ENCODE measurements around the gene INPP5B.
"Not testable (repeated sequence)": the region's sequence is repeated elsewhere in the genome, so short reads cannot be mapped to it uniquely, and the experiment has no call there.

The INPP5B gene

GRCh38 chr1:37914719-37915475 is 32.0 kb downstream of the INPP5B start:
- DNase-seq (ENCODE audit: low spot score): no peak

GRCh38 chr1:37911478-37911877 is 35.4 kb downstream of the INPP5B start:
- DNase-seq (ENCODE audit: low spot score): not testable (repeated sequence)

GRCh38 chr1:37910886-37911285 is 36.0 kb downstream of the INPP5B start:
- not testable (repeated sequence) for DNase-seq (ENCODE audit: low spot score)

- DNase-seq (ENCODE audit: low spot score): not testable (repeated sequence)
These were observed 38.3 kb downstream of the INPP5B start for GRCh38 chr1:37908531-37908930.

GRCh38 chr1:37907416-37908125 is 39.3 kb downstream of the INPP5B start:
- not testable (repeated sequence) for DNase-seq (ENCODE audit: low spot score)

GRCh38 chr1:37906591-37906990 is 40.3 kb downstream of the INPP5B start:
- not testable (repeated sequence) for DNase-seq (ENCODE audit: low spot score)

- DNase-seq (ENCODE audit: low spot score): no peak
These were observed 41.1 kb downstream of the INPP5B start for GRCh38 chr1:37905727-37906126.

- DNase-seq (ENCODE audit: low spot score): not testable (repeated sequence)
These were observed 42.9 kb downstream of the INPP5B start for GRCh38 chr1:37903921-37904320.

GRCh38 chr1:37902983-37903382 is 43.9 kb downstream of the INPP5B start:
- no peak for DNase-seq (ENCODE audit: low spot score)

GRCh38 chr1:37901893-37902225 is 45.0 kb downstream of the INPP5B start:
- DNase-seq (ENCODE audit: low spot score): no peak

- no peak for DNase-seq (ENCODE audit: low spot score)
These were observed 45.5 kb downstream of the INPP5B start for GRCh38 chr1:37901191-37901892.

- not testable (repeated sequence) for DNase-seq (ENCODE audit: low spot score)
These were observed 49.3 kb downstream of the INPP5B start for GRCh38 chr1:37897563-37897962.

GRCh38 chr1:37893673-37894072 is 53.2 kb downstream of the INPP5B start:
- no peak for DNase-seq (ENCODE audit: low spot score)

- no peak for DNase-seq (ENCODE audit: low spot score)
These were observed 54.5 kb downstream of the INPP5B start for GRCh38 chr1:37892151-37893047.

GRCh38 chr1:37890378-37891014 is 56.4 kb downstream of the INPP5B start:
- peak; percentile 37 for DNase-seq (ENCODE audit: low spot score)

GRCh38 chr1:37888022-37888700 is 58.7 kb downstream of the INPP5B start:
- DNase-seq (ENCODE audit: low spot score): no peak

- no peak for DNase-seq (ENCODE audit: low spot score)
These were observed 62.7 kb downstream of the INPP5B start for GRCh38 chr1:37884145-37884544.

- no peak for DNase-seq (ENCODE audit: low spot score)
These were observed 63.2 kb downstream of the INPP5B start for GRCh38 chr1:37883671-37884070.

- no peak for DNase-seq (ENCODE audit: low spot score)
These were observed 67.0 kb downstream of the INPP5B start for GRCh38 chr1:37879865-37880264.

- no peak for DNase-seq (ENCODE audit: low spot score)
These were observed 68.8 kb downstream of the INPP5B start for GRCh38 chr1:37878071-37878470.

GRCh38 chr1:37875833-37876232 is 71.0 kb downstream of the INPP5B start:
- no peak for DNase-seq (ENCODE audit: low spot score)

All from HuH-7.5 (cell line).